IPS-18c (cell line): ENCODE data around the gene DPP6.

Experiments used
- H3K4me3 ChIP-seq: 2 replicates; pipeline ENCODE4 v1.7.0; 2013; ENCODE audit warnings: low read depth, mild to moderate bottlenecking, low read length, moderate library complexity; ENCODE audit not compliant: insufficient read depth
- H3K9me3 ChIP-seq: one replicate; pipeline ENCODE4 v1.6.1; 2013; ENCODE audit warnings: mild to moderate bottlenecking, low read length, moderate library complexity; ENCODE audit not compliant: control insufficient read depth, insufficient read depth

DPP6 gene

GRCh38 chr7:154342971-154343633 lies 290.9 kb downstream of the DPP6 start:
- no peaks in the 10 kb centered on the region for H3K9me3 ChIP-seq
- H3K4me3 ChIP-seq, result no peak overlapping the region

GRCh38 chr7:154343778-154344412 lies 291.7 kb downstream of the DPP6 start:
- H3K4me3 ChIP-seq, result no peak overlapping the region
- no peaks in the 10 kb centered on the region for H3K9me3 ChIP-seq

GRCh38 chr7:154345093-154345492 lies 292.9 kb downstream of the DPP6 start:
- no peak overlapping the region for H3K4me3 ChIP-seq
- no peaks in the 10 kb centered on the region for H3K9me3 ChIP-seq

GRCh38 chr7:154347700-154348266 lies 295.6 kb downstream of the DPP6 start:
- H3K9me3 ChIP-seq, result no peaks in the 10 kb centered on the region
- no peak overlapping the region for H3K4me3 ChIP-seq

- Histone ChIP-seq H3K4me3 (no peak overlapping the region), H3K9me3 (no peaks in the 10 kb centered on the region)
These were observed 298.7 kb downstream of the DPP6 start for GRCh38 chr7:154350892-154351291.

GRCh38 chr7:154353355-154353767 lies 301.2 kb downstream of the DPP6 start:
- Histone ChIP-seq H3K4me3 (no peak overlapping the region), H3K9me3 (no peaks in the 10 kb centered on the region)

GRCh38 chr7:154364170-154364569 lies 312.0 kb downstream of the DPP6 start:
- H3K4me3 ChIP-seq, result no peak overlapping the region
- no peaks in the 10 kb centered on the region for H3K9me3 ChIP-seq

GRCh38 chr7:154371424-154371823 lies 319.2 kb downstream of the DPP6 start:
- no peaks in the 10 kb centered on the region for H3K9me3 ChIP-seq
- no peak overlapping the region for H3K4me3 ChIP-seq

GRCh38 chr7:154372011-154372601 lies 319.9 kb downstream of the DPP6 start:
- H3K4me3 ChIP-seq, result no peak overlapping the region
- H3K9me3 ChIP-seq, result no peaks in the 10 kb centered on the region

- Histone ChIP-seq H3K4me3 (no peak overlapping the region), H3K9me3 (no peaks in the 10 kb centered on the region)
These were observed 321.8 kb downstream of the DPP6 start for GRCh38 chr7:154373956-154374355.

GRCh38 chr7:154375956-154376355 lies 323.8 kb downstream of the DPP6 start:
- H3K9me3 ChIP-seq, result no peaks in the 10 kb centered on the region
- H3K4me3 ChIP-seq, result no peak overlapping the region

GRCh38 chr7:154380771-154381170 lies 328.6 kb downstream of the DPP6 start:
- no peaks in the 10 kb centered on the region for H3K9me3 ChIP-seq
- H3K4me3 ChIP-seq, result no peak overlapping the region

GRCh38 chr7:154383045-154383444 lies 330.8 kb downstream of the DPP6 start:
- Histone ChIP-seq H3K4me3 (no peak overlapping the region), H3K9me3 (no peaks in the 10 kb centered on the region)

- Histone ChIP-seq H3K4me3 (no peak overlapping the region), H3K9me3 (no peaks in the 10 kb centered on the region)
These were observed 333.0 kb downstream of the DPP6 start for GRCh38 chr7:154385214-154385613.

- no peaks in the 10 kb centered on the region for H3K9me3 ChIP-seq
- no peak overlapping the region for H3K4me3 ChIP-seq
These were observed 335.1 kb downstream of the DPP6 start for GRCh38 chr7:154387252-154387651.

GRCh38 chr7:154388412-154388811 lies 336.2 kb downstream of the DPP6 start:
- Histone ChIP-seq H3K9me3 (no peaks in the 10 kb centered on the region), H3K4me3 (no peak overlapping the region)

- no peak overlapping the region for H3K4me3 ChIP-seq
- H3K9me3 ChIP-seq, result no peaks in the 10 kb centered on the region
These were observed 336.8 kb downstream of the DPP6 start for GRCh38 chr7:154388999-154389398.

- Histone ChIP-seq H3K4me3 (no peak overlapping the region), H3K9me3 (no peaks in the 10 kb centered on the region)
These were observed 338.8 kb downstream of the DPP6 start for GRCh38 chr7:154390961-154391360.
